Uterus (tissue), 4 donors: Measurements from ENCODE around the gene MARCKS. TPM values are rescaled to one million over a fixed set of nuclear protein-coding genes. Genes with fewer than 3 reads are reported as not detected.

Experiments used
- DNase-seq, 2 donors: peaks; one replicate each; pipeline ENCODE4 v3.0.0-alpha.2; 2019 to 2020
- H3K27ac ChIP-seq, 2 donors: fragments of 200-600 bp; sonication (generic); 1 replicate in 1 of 2; 2 replicates in 1 of 2; pipeline ENCODE4 v1.5.1; 2016 to 2018
- H3K27me3 ChIP-seq, 2 donors: fragments of 200-600 bp; sonication (generic); one replicate each; pipeline ENCODE4 v1.5.1; 2018 to 2019; ENCODE audit warnings: control low read depth in 1 of 2
- H3K36me3 ChIP-seq, 2 donors: fragments of 200-600 bp; sonication (generic); one replicate each; pipeline ENCODE4 v1.5.1; 2019; ENCODE audit warnings: control low read depth in 1 of 2
- H3K4me1 ChIP-seq, 2 donors: fragments of 200-600 bp; sonication (generic); one replicate each; pipeline ENCODE4 v1.5.1; 2018 to 2019; ENCODE audit warnings: control low read depth in 1 of 2
- H3K4me3 ChIP-seq, 2 donors: fragments of 200-600 bp; sonication (generic); 1 replicate in 1 of 2; 2 replicates in 1 of 2; pipeline ENCODE4 v1.5.1; 2018 to 2019; ENCODE audit warnings: mild to moderate bottlenecking in 1 of 2
- H3K9me3 ChIP-seq, 2 donors: fragments of 200-600 bp; sonication (generic); one replicate each; pipeline ENCODE4 v1.5.1; 2019; ENCODE audit warnings: control low read depth in 1 of 2
- CTCF ChIP-seq, 4 experiments: fragments of 200-600 bp in 2 of 4; fragments of 450-650 bp in 2 of 4; sonication (generic) in 2 of 4; IDR thresholded peaks; one replicate each; pipeline ENCODE4 v1.5.1; 2016 to 2019; ENCODE audit warnings: antibody characterized with exemption in 4 of 4, mild to moderate bottlenecking in 2 of 4, moderate library complexity in 1 of 4
- POLR2A ChIP-seq, 2 donors: fragments of 450-650 bp; IDR thresholded peaks; one replicate each; pipeline ENCODE4 v1.6.1; 2016; ENCODE audit warnings: antibody characterized with exemption in 2 of 2, mild to moderate bottlenecking in 1 of 2, moderate library complexity in 1 of 2
- intact Hi-C: fragments of 100-400 bp; cut with DNase I; formaldehyde crosslinking; loops from one replicate; pipeline ENCODE4 v1.15.1; 2023; ENCODE audit warnings: low total_unique reads
- total RNA-seq, 4 donors: library from RNA; depleted of rRNA in 3 of 4; stranded (reverse); fragments of >200 nt in 3 of 4; gene quantifications; one replicate each; pipeline versions ENCODE4 v1.1.0 to v1.2.4, GENCODE V29; 2014 to 2023
- donor health status: DM: yes; HTN: yes; CAD: no.

MARCKS gene
- total RNA-seq: 100 to 1,000 TPM in 1 of 4 donors, 10 to 100 TPM in 3; 14.9 to 140 (median 42.6) TPM

GRCh38 chr6:113856625-113857555 is at the start of gene MARCKS:
Gene MARCKS, plus strand, starts transcription at chr6:113857345. Its CDS starts 401 bp downstream, at chr6:113857746.
- H3K36me3 ChIP-seq: no peaks in the 10 kb centered on the region
- DNase-seq: peak; percentile 78 to 80
- intact Hi-C loops: no loop called here

GRCh38 chr6:113809826-113810225 is 47.3 kb upstream of the MARCKS start:
- intact Hi-C loops: no loop called here
- Histone ChIP-seq H3K4me3 (no peak overlapping the region), H3K4me1 (no peaks in the 10 kb centered on the region), H3K27me3 (no peaks in the 10 kb centered on the region), H3K27ac (no peak overlapping the region), H3K36me3 (no peaks in the 10 kb centered on the region), H3K9me3 (no peaks in the 10 kb centered on the region)
- TF ChIP-seq CTCF (IDR thresholded peaks at IDR 0.05) (no peak), POLR2A (IDR thresholded peaks at IDR 0.05) (no peak)
- no peak for DNase-seq

More at GRCh38 chr6:113856625-113857555, at the start of gene MARCKS:
- Histone ChIP-seq H3K9me3 (no peaks in the 10 kb centered on the region), H3K27me3 (no peaks in the 10 kb centered on the region), H3K4me1 (no peaks in the 10 kb centered on the region), H3K4me3 (peak within 1 kb of the TSS; percentile 51 to 73), H3K27ac (peak within 1 kb of the TSS; percentile 94 to 98)
- TF ChIP-seq CTCF (IDR thresholded peaks at IDR 0.05): no peak
- peak; percentile 68 to 84 for TF ChIP-seq POLR2A (IDR thresholded peaks at IDR 0.05)

- H3K36me3 ChIP-seq: no peaks in the 10 kb centered on the region
- intact Hi-C loops: no loop called here
- no peak overlapping the region for H3K4me3 ChIP-seq
- no peaks in the 10 kb centered on the region for H3K4me1 ChIP-seq
- no peaks in the 10 kb centered on the region for H3K9me3 ChIP-seq
- H3K27me3 ChIP-seq: no peaks in the 10 kb centered on the region
- TF ChIP-seq CTCF (IDR thresholded peaks at IDR 0.05): no peak
- no peak for TF ChIP-seq POLR2A (IDR thresholded peaks at IDR 0.05)
- H3K27ac ChIP-seq: no peak overlapping the region
- DNase-seq: no peak
These were observed 44.0 kb upstream of the MARCKS start for GRCh38 chr6:113813142-113813541.

GRCh38 chr6:113818578-113818977 is 38.6 kb upstream of the MARCKS start:
- no peaks in the 10 kb centered on the region for H3K27me3 ChIP-seq
- intact Hi-C loops: no loop called here
- H3K9me3 ChIP-seq: no peaks in the 10 kb centered on the region
- H3K4me3 ChIP-seq: no peak overlapping the region
- TF ChIP-seq POLR2A (IDR thresholded peaks at IDR 0.05) (no peak), CTCF (IDR thresholded peaks at IDR 0.05) (no peak)
- no peaks in the 10 kb centered on the region for H3K4me1 ChIP-seq
- H3K36me3 ChIP-seq: no peaks in the 10 kb centered on the region
- H3K27ac ChIP-seq: no peak overlapping the region
- DNase-seq: no peak

GRCh38 chr6:113819169-113819830 is 37.8 kb upstream of the MARCKS start:
- Histone ChIP-seq H3K27ac (no peak overlapping the region), H3K36me3 (no peaks in the 10 kb centered on the region), H3K4me3 (no peak overlapping the region), H3K4me1 (no peaks in the 10 kb centered on the region), H3K9me3 (no peaks in the 10 kb centered on the region), H3K27me3 (no peaks in the 10 kb centered on the region)
- intact Hi-C loops: no loop called here
- TF ChIP-seq POLR2A (IDR thresholded peaks at IDR 0.05): no peak
- DNase-seq: no peak
